GM19397 (cell line): Measurements from ENCODE around the gene ANKRD17.
"Not testable (repeated sequence)": the region's sequence is repeated elsewhere in the genome, so short reads cannot be mapped to it uniquely, and the experiment has no call there.

Experiments
- ATAC-seq: cut with Tn5 transposase; IDR thresholded peaks from one replicate; pipeline ENCODE4 v1.9.1; 2021; ENCODE audit warnings: mild to moderate bottlenecking, moderate library complexity; ENCODE audit not compliant: unreplicated experiment

ANKRD17 gene

GRCh38 chr4:73258686-73259570 lies at the start of gene ANKRD17:
TSS of gene ANKRD17 (minus strand) at chr4:73258798. CDS start at chr4:73258668, 130 bp downstream.
- peak; percentile 79 for ATAC-seq

DNA sequence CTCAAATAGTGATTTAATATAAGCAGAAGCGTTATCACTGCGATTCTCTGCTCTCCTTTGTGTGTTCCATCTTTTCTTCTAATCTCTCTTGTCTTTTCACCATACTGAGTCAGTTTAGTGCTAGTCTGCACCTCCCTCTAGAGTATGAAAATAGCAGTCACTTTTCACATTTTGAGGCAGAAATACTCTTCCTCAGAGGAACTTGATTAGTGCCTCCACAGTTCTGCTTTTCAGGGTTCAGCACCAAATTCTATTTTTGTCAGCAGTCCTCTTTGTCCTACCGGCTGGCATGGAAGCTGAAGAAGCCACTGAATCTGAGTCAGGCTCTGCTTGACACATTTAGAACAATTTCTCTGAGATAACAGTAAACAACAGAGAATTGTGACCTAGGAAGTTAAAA lies 49.7 kb upstream of the ANKRD17 start:
- no peak for ATAC-seq

- no peak for ATAC-seq
These were observed 45.1 kb upstream of the ANKRD17 start for GRCh38 chr4:73303711-73304110.

DNA sequence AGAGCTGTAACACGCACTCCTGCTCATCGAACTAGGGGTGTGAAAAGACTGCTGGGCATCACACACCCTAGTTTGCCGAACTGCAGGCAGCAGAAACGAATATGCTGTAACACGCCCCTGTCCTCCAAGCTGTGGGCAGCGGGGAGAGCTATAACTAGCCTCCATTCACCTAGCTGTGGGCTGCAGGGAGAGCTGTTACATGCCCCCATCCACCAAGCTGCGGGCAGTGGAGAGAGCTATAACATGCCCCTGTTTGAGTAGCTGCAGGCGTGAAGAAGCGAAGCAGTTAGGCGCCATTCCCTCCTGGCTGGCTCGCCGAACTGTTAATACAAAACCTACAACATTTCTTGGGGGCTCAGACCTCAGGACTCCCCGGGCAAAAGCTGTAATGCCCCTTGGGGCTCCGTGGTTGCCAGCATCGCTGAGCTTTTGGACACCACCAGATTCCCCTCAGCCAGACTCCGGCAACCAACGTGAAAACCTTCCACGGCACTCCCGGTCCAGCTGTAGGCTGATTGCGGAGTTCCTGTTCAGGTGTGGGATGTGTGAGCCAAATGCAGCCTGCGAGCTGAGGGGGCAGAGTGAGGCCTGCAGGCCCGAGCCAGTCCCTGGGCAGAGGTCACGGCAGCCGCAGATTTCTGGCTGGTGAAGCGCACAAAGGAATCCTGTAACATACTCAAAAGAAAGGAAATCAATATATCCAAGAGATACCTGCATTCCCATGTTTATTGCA lies 41.1 kb upstream of the ANKRD17 start:
- ATAC-seq, result no peak

DNA sequence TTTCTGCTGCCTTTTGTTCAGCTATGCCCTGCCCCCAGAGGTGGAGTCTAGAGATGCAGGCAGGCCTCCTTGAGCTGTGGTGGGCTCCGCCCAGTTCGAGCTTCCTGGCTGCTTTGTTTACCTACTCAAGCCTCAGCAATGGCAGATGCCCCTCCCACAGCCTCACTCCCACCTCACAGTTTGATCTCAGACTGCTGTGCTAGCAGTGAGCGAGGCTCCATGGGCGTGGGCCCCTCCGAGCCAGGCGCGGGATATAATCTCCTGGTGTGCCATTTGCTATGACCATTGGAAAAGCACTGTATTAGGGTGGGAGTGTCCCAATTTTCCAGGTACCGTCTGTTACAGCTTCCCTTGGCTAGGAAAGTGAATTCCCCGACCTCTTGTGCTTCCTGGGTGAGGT lies 34.1 kb upstream of the ANKRD17 start:
- ATAC-seq, result not testable (repeated sequence)

GRCh38 chr4:73281982-73282381 lies 23.4 kb upstream of the ANKRD17 start:
- ATAC-seq, result no peak

DNA sequence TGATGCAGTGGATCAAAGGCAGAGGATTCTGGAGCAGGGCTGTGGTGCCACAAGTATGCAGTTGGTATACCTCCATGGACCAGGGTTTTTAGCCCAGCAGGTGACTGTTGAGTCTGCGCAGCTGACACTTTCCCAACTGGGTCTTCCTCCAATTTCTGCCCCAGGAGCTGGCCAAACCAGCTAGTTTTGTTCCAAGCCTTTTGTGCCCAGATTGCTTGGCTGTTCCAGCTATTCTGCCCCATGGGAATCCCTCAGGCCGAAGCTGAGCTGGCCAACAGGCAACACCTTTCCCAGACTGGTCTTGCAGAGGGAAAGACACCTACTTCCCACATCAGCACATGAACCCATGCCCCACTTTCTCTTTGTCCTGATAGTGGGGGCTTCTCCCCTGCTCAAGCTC lies 22.8 kb upstream of the ANKRD17 start:
- ATAC-seq, result no peak

DNA sequence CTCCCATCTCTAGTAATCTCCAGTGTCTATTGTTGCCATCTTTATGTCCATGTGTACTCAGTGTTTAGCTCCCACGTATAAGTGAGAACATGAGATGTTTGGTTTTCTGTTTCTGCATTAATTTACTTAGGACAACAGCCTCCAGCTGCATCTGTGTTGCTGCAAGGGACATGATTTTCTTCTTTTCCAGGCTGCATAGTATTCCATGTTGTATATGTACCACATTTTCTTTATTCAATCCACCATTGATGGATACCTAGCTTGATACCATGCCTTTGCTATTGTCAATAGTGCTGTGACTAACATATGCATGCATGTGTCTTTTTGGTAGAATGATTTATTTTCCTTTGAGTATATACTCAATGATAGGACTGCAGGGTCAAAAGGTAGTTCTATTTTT lies 18.6 kb upstream of the ANKRD17 start:
- no peak for ATAC-seq

GRCh38 chr4:73275318-73275654 lies 16.7 kb upstream of the ANKRD17 start:
- ATAC-seq, result no peak

GRCh38 chr4:73272816-73273215 lies 14.2 kb upstream of the ANKRD17 start:
- no peak for ATAC-seq

DNA sequence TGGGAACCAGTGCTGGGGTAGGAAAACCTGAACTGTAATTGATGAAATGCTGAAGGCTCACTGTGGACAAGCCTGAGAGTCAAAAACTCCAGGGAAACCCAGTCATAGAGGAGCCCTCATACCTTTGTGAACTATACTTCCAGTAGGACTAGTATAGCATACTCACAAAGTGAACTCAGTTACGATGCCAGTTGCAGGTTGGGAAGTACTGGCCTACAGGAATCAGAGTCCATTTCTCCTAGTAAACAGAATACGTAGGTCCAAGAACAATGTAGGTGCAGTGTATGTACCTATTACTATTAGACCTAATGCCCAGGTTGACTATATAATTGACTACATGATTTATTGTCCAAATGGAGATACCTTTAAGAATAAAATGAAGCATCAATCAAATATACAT lies 8.5 kb upstream of the ANKRD17 start:
- ATAC-seq, result no peak

GRCh38 chr4:73259571-73260090 lies 1.0 kb upstream of the ANKRD17 start:
- ATAC-seq, result peak; percentile 5

GRCh38 chr4:73258436-73258685 lies 237 bp downstream of the ANKRD17 start:
- ATAC-seq, result peak; percentile 36

- ATAC-seq, result no peak
These were observed 755 bp downstream of the ANKRD17 start for GRCh38 chr4:73257651-73258435.

DNA sequence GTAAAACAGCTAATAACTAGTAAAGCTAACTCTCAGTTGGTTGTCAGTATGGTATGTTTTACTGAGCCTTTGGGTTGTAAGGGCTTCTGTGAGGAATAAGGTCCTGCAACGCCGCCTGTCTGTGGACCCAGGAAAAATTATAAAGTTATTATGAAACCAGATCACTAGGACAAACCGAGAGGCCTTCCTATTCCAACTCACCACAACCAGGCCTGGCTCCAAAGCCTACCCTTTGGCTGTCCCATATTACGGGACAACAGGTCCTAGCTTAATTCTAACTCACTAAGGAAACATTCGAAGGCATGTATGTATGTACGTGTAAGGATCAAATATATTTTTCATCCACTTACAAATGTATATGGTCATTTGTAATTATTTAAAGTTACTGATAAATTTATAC lies 1.4 kb downstream of the ANKRD17 start:
- no peak for ATAC-seq

- ATAC-seq, result not testable (repeated sequence)
These were observed 2.8 kb downstream of the ANKRD17 start for GRCh38 chr4:73255847-73256246.

DNA sequence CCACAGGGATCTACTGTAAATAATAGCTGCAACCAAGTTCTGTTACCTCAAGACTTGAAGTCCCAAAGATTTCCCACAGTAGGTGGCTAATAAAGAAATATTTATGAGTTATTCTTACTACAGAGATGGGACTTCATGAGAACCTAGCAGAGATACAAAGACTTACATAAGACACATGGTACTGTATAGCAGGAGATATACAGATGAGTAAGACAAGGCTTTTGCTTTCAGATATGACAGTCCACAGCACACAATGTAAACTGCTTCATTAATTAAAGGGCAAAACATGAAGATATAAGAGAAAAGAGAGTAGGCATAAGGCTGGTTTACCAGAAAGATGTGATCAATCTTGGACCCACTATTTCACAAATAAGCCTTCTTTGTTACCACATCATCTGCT lies 6.6 kb downstream of the ANKRD17 start:
- no peak for ATAC-seq

DNA sequence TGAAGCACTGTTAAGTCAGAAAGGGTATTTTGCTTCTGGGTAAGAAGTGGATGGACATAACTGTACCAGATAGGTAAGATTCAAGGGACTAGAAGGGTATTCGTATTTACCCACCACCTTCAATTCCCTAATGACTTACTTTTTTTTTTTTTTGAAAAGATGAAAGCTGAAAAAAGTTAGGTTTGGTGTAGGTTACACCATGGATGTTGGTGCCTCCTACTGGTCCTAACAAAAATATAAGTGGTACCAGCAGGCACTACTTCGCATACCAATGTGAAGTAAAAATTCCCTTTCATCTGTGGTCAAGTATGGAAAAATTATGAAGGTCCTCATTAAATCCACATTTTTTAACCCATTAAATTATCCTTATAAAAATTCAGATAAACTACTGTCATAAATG lies 7.2 kb downstream of the ANKRD17 start:
- ATAC-seq, result no peak

- no peak for ATAC-seq
These were observed 8.0 kb downstream of the ANKRD17 start for GRCh38 chr4:73250642-73251041.

GRCh38 chr4:73248821-73249220 lies 9.8 kb downstream of the ANKRD17 start:
- no peak for ATAC-seq

DNA sequence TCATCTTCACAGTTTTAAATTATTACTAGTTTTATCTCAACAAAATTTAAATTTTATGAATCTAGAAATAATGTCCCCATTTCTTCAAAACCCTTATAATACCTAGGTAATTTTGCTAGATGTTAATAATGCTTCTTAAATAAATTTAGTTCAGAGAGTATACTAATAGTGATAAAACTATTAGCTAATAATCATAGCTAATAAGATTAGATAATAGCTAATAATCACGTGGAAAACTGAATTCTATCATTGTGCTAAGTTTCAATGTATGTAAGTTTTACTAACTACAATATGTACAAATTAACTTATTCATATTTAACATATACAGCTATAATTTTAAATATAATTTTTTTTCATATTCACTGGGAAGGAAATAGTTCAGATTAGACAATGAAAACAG lies 10.2 kb downstream of the ANKRD17 start:
- no peak for ATAC-seq

- no peak for ATAC-seq
These were observed 11.5 kb downstream of the ANKRD17 start for GRCh38 chr4:73247100-73247499.
